HT1080 (cell line): ENCODE measurements around the gene MMP27. TPM values are rescaled to one million over a fixed set of nuclear protein-coding genes. Genes with fewer than 3 reads are reported as not detected.

ENCODE experiments used
- DNase-seq: peaks from one replicate; pipeline ENCODE4 v3.0.0-alpha.2; 2015; ENCODE audit warnings: low read depth
- total RNA-seq: library from RNA; depleted of rRNA; stranded (reverse); fragments of >200 nt; shearing (Covaris generic); gene quantifications from 2 replicates; pipeline ENCODE4 v1.2.3, GENCODE V29; 2014

MMP27 gene
- total RNA-seq, 1 experiment from 2014 or later, result not detected

GRCh38 chr11:102704841-102705240 lies 728 bp downstream of the MMP27 start:
- DNase-seq, result no peak

GRCh38 chr11:102703826-102704493 lies 1.6 kb downstream of the MMP27 start:
- DNase-seq, result no peak

GRCh38 chr11:102695201-102695600 lies 10.4 kb downstream of the MMP27 start:
- DNase-seq, result no peak

GRCh38 chr11:102685754-102686153 lies 19.8 kb downstream of the MMP27 start:
- DNase-seq, result no peak

- DNase-seq, result no peak
These were observed 20.2 kb downstream of the MMP27 start for GRCh38 chr11:102685338-102685737.

DNA sequence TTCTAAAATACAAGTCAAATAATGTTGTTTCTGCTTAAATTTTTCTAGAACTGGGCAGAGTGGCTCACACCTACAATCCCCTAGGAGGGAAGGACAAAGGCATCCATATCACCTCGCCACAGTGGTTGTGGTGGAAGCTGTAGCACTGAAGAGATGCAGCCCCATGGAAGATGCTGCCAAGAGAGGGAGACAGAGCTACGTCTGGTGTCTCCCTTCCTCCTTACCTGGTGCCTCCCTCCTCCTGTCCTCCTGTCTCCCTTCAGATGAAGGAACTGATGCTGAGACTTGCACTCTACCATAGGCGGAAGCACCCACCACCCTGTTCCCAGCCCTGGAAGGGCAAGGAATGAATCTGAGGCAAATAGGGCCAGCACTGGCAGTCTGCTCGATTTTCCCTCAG lies 22.3 kb downstream of the MMP27 start:
- DNase-seq, result peak; percentile 13

- no peak for DNase-seq
These were observed 24.6 kb downstream of the MMP27 start for GRCh38 chr11:102680945-102681344.

GRCh38 chr11:102678022-102678421 lies 27.5 kb downstream of the MMP27 start:
- no peak for DNase-seq

GRCh38 chr11:102676084-102676483 lies 29.5 kb downstream of the MMP27 start:
- no peak for DNase-seq

- DNase-seq, result no peak
These were observed 35.9 kb downstream of the MMP27 start for GRCh38 chr11:102669664-102670063.

GRCh38 chr11:102666331-102666957 lies 39.1 kb downstream of the MMP27 start:
- DNase-seq, result peak; percentile 49

DNA sequence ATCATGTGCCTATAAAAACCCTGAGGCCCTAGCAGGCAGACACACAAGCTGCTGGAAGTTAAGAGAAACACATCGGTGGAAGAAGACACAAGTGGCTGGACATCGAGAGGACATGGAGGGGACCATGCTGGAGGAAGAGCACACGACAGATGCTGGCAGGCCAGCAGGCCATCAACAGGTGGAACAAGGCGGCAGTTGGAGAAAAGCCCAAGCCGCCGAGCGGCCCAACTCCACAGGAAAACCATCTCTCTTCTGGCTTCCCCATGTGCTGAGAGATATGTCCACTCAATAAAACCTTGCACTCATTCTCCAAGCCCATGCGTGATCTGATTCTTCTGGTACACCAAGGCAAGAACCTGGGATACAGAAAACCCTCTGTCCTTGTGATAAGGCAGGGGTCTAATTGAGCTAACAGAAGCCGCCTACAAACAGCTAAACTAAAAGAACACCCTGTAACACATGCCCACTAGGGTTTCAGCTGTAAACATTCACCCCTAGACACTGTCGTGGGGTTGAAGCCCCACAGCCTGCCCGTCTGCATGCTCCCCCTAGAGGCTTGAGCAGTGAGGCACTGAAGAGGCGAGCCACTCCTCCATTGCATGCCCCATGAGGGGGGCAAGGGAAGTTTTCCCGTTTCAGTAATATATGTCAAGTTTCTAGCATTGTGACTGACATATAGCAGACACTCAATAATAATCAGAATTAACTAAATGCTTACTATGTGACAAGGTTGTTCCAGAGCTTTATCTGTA lies 41.4 kb downstream of the MMP27 start:
- no peak for DNase-seq

DNA sequence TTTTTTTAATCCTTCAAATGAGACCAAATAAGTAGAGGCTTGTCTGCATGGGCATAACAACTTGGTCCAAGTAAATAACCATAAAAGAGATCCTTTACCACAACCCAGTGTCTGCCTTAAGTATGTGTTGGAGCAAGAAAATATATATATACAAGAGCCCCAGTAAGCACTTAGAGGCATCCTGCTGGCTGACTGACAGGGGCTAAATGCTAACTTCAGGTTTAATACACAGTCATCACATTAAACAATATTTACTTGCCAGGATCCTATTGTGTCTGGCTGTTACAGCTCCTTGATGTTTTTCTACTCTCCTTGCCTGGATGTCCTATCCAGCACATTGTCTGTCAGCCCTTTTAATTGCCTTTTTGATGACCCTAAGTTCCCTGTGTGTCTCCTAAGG lies 43.0 kb downstream of the MMP27 start:
- DNase-seq, result no peak

DNA sequence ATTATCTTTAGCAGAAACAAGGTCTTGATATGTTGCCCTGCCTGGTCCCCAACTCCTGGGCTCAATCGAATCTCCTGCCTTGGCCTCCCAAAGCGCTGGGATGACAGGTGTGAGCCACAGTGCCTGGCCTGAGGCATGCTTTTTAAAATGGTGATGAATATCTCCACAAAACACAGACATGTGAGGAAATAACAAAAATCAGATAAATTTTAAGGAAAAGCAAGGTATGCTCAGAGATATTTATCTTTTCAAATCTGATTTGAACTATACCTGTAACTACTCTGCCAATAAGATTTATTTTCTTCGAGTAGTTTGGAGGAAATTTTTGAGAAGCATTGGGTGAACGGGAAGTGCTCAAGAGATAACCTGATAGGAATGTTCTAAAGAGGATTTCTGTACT lies 44.5 kb downstream of the MMP27 start:
- DNase-seq, result no peak

DNA sequence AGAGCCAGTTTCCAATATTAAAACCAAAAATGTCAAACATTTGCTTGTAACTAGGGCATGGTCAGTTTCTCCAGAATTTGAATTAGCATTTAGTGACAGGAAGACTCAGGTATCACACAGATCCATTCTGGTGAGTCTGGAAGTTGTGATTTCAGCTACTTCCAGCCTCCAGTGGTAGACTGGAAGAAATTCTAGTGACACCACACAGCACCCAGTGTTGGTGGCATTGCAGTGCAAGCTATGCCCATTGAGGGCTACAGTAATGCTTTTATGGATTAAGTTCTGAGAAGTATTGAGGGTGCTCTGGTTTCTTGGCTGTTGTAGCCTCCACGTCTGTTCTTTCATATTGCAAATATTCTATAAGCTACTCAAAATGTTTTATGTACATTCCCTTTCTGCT lies 49.0 kb downstream of the MMP27 start:
- DNase-seq, result no peak

DNA sequence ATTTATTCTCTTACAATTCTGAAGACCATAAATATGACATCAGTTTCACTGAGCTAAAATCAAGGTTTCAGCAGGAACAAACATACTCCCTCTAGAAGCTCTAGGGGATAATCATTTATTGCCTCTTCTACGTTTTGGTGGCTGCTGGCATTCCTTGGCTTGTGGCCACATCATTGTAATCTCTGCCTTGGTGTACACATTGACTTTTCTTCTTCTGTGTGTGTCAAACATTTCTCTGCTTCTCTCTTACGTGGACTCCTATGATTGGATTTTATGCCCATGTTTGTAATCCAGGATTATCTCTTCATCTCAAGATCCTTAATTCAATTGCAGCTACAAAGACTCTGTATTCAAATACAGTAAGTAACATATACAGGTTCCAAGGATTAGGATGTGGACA lies 50.0 kb downstream of the MMP27 start:
- DNase-seq, result no peak

DNA sequence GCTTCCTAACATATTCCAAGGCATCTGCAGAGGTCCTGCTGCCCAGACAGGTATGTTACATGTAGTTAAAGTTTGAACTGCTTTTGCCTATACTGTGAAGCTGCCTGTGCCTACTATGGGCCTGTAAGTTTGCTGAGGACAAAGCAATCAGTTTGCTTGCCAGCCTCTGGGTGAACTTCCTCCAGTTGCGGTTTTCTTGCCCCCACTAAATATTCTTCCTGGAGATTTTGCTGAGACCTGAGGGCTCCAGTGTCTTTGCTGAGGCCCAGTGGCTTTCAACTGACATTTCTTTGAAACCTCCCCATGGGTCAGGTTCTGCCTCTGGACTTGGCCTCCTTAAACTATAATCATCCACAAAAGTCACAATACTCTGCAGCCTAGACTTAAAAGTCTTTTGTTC lies 50.8 kb downstream of the MMP27 start:
- no peak for DNase-seq

- DNase-seq, result peak; percentile 20
These were observed 51.8 kb downstream of the MMP27 start for GRCh38 chr11:102653744-102654291.

GRCh38 chr11:102647430-102647829 lies 58.1 kb downstream of the MMP27 start:
- DNase-seq, result no peak

DNA sequence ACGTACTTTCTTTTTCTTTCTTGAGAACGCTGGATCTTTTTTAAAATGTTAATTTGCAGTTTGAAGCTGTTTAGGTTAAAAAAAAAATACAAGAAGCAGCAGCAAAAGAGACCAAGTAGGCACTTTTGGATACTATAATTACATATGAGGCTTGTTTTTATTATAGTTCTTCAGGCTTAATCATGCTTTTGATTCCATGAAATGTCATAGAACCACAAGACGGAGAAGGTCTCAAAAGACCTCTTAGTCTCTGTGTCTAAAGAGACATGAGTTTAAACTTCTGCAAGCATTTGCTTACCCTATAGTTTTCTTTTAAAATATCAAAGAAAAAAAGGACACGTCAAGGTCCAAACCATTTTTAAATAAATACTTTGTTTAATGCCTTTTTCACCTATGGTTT lies 61.6 kb downstream of the MMP27 start:
- DNase-seq, result no peak
